HG03066 (cell line): Measurements from ENCODE around the gene G6PC1.
"Not testable (repeated sequence)": the region's sequence is repeated elsewhere in the genome, so short reads cannot be mapped to it uniquely, and the experiment has no call there.

Source experiments
- ATAC-seq: cut with Tn5 transposase; IDR thresholded peaks from one replicate; pipeline ENCODE4 v1.9.1; 2021; ENCODE audit warnings: low read depth; ENCODE audit not compliant: unreplicated experiment

The G6PC1 gene

GRCh38 chr17:42899981-42900380, 618 bp upstream of the G6PC1 start:
- not testable (repeated sequence) for ATAC-seq

- no peak for ATAC-seq
Measured at GRCh38 chr17:42901535-42902229, 1.1 kb downstream of the G6PC1 start.

GRCh38 chr17:42904110-42904469, 3.5 kb downstream of the G6PC1 start:
- ATAC-seq, result no peak

GRCh38 chr17:42906772-42907446, 6.3 kb downstream of the G6PC1 start:
- no peak for ATAC-seq

GRCh38 chr17:42908872-42909700, 8.5 kb downstream of the G6PC1 start:
- no peak for ATAC-seq

GRCh38 chr17:42913522-42913921, 12.9 kb downstream of the G6PC1 start:
- ATAC-seq, result no peak

GRCh38 chr17:42913981-42914617, 13.5 kb downstream of the G6PC1 start:
- no peak for ATAC-seq

GRCh38 chr17:42915288-42915687, 14.7 kb downstream of the G6PC1 start:
- not testable (repeated sequence) for ATAC-seq

- not testable (repeated sequence) for ATAC-seq
Measured at GRCh38 chr17:42916388-42917235, 16.0 kb downstream of the G6PC1 start.

- no peak for ATAC-seq
Measured at GRCh38 chr17:42917236-42917603, 16.6 kb downstream of the G6PC1 start.

- no peak for ATAC-seq
Measured at GRCh38 chr17:42918902-42919521, 18.4 kb downstream of the G6PC1 start.

- ATAC-seq, result not testable (repeated sequence)
Measured at GRCh38 chr17:42919522-42920077, 19.0 kb downstream of the G6PC1 start.

- ATAC-seq, result no peak
Measured at GRCh38 chr17:42920106-42920900, 19.7 kb downstream of the G6PC1 start.

- no peak for ATAC-seq
Measured at GRCh38 chr17:42920922-42921321, 20.3 kb downstream of the G6PC1 start.

GRCh38 chr17:42922294-42922693, 21.7 kb downstream of the G6PC1 start:
- ATAC-seq, result no peak

GRCh38 chr17:42923472-42923871, 22.9 kb downstream of the G6PC1 start:
- not testable (repeated sequence) for ATAC-seq

- no peak for ATAC-seq
Measured at GRCh38 chr17:42924891-42925290, 24.3 kb downstream of the G6PC1 start.

- ATAC-seq, result peak; percentile 65
Measured at GRCh38 chr17:42928714-42929496, 28.3 kb downstream of the G6PC1 start.
